ENCODE measurements around the gene HNF1B.

DNA sequence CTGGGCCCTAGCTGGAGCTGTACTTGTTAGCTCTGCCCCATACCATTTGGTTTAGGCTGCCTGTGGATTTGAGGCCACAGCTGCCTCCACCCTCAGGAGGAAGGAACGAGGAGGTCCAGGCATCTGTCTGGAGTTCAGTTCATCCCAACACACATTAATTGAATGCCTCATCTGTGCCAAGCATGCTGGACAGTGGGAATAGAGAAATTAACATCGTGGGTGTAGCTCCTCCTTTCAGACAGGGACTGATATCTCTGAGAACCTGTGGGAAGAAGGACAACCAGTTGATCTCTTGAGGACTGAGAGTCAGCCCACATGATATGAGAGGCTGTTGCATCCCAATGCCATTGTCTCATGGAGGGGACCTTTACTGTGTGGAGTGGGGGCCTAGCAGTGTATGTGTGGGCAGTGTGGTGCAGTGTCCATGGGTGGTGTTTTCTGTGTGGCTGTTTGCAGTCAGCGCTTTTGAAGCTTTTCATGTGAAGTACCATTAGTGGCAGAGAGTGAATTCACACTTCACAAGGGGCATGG lies 72.2 kb downstream of the HNF1B start:
- TF ChIP-seq CTCF (IDR thresholded peaks at IDR 0.05 in 4 of 5, conservative IDR thresholded peaks at IDR 0.05 in 1 of 5): no peak
- no peak for TF ChIP-seq POLR2A (IDR thresholded peaks at IDR 0.05)

Data from gastrocnemius medialis (tissue), 4 donors.